ENCODE measurements around the gene TRIM43. TPM values are rescaled to one million over a fixed set of nuclear protein-coding genes. Genes with fewer than 3 reads are reported as not detected.
"Not testable (repeated sequence)": the region's sequence is repeated elsewhere in the genome, so short reads cannot be mapped to it uniquely, and the experiment has no call there.

TRIM43 gene
- polyA plus RNA-seq (2013, experiment 1 of 2): not detected
- not detected for polyA plus RNA-seq (2013, experiment 2 of 2)

GRCh38 chr2:95591701-95592100, at the start of gene TRIM43:
Gene TRIM43 (plus strand): TSS chr2:95592001. CDS start chr2:95594024, 2,023 bp downstream.
- H3K27ac ChIP-seq (replicated peaks; ENCODE audit: low read length); H3K18ac ChIP-seq (ENCODE audit: low read length); H3K36me3 ChIP-seq (replicated peaks in 1 of 2; ENCODE audit: control insufficient read depth in 2 of 2, insufficient read depth in 2 of 2, low read length in 2 of 2); H2BK5ac ChIP-seq (ENCODE audit: low read length); H3K14ac ChIP-seq (ENCODE audit: low read length); H2AFZ ChIP-seq (ENCODE audit: low read length); H2BK120ac ChIP-seq (ENCODE audit: low read depth, low read length); H3K4me3 ChIP-seq (ENCODE audit: low read length in 2 of 2); H2AK5ac ChIP-seq (ENCODE audit: low read depth, low read length); H4K91ac ChIP-seq (ENCODE audit: low read depth, low read length, poor library complexity); H3K4me1 ChIP-seq (ENCODE audit: control insufficient read depth in 2 of 2, insufficient read depth in 1 of 2, low read depth in 1 of 2, low read length in 2 of 2); H3K9ac ChIP-seq (ENCODE audit: low read depth, low read length, poor library complexity); DNase-seq (ENCODE audit: low spot score); H2BK15ac ChIP-seq (ENCODE audit: low read length); H2BK12ac ChIP-seq (ENCODE audit: low read length); H3K4ac ChIP-seq (ENCODE audit: low read length); H3K9me3 ChIP-seq (replicated peaks in 1 of 2; ENCODE audit: control insufficient read depth in 2 of 2, insufficient read depth in 1 of 2, low read depth in 1 of 2, low read length in 2 of 2); H3K4me2 ChIP-seq (ENCODE audit: insufficient read depth, low read length, poor library complexity, severe bottlenecking); H3K23ac ChIP-seq (ENCODE audit: low read depth, low read length, poor library complexity); H4K8ac ChIP-seq (ENCODE audit: low read depth, low read length); H3K79me1 ChIP-seq (ENCODE audit: low read depth, low read length); H3K27me3 ChIP-seq (ENCODE audit: control insufficient read depth in 3 of 3, insufficient read depth in 3 of 3, low read depth in 1 of 3, low read length in 3 of 3): not testable (repeated sequence)
- no CpG with 5 or more reads among the region's 4 CpGs for WGBS, 2 donors (ENCODE audit: extremely low coverage in 2 of 2, insufficient read length in 2 of 2, insufficient replicate concordance in 1 of 2)

DNA sequence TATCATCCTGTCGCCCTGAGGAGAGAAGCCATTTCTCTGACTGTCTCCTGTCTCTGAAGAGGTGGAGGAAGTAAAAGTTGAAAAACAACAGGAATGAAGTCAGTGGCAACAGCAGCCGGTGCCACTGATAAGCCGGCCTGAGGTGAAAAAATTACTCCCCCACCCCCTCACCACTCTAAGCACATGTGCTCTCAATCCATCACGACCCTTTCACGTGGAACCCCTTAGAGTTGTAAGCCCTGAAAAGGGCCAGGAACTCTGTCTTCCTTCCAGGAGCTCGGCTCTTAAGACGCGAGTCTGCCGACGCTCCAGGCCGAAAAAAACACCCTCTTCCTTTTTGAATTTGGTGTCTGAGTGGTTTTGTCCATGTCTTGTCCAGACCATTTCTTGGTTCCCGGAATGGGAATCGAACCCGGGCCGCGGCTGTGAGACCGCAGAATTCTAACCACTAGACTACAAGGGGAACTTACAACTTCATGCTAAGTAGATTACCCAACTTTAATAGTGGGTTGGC, 40.7 kb upstream of the TRIM43 start:
- no peak overlapping the region for H3K14ac ChIP-seq (ENCODE audit: low read length)
- H2BK12ac ChIP-seq (ENCODE audit: low read length): no peak overlapping the region
- H2BK15ac ChIP-seq (ENCODE audit: low read length): no peak overlapping the region
- H3K4me3 ChIP-seq (ENCODE audit: low read length in 2 of 2): no peak overlapping the region
- no peaks in the 10 kb centered on the region for H3K27me3 ChIP-seq (ENCODE audit: control insufficient read depth in 3 of 3, insufficient read depth in 3 of 3, low read depth in 1 of 3, low read length in 3 of 3)
- no peak overlapping the region for H3K18ac ChIP-seq (ENCODE audit: low read length)
- H3K36me3 ChIP-seq (replicated peaks in 1 of 2; ENCODE audit: control insufficient read depth in 2 of 2, insufficient read depth in 2 of 2, low read length in 2 of 2): no peaks in the 10 kb centered on the region
- no peak overlapping the region for H2AK5ac ChIP-seq (ENCODE audit: low read depth, low read length)
- H3K79me1 ChIP-seq (ENCODE audit: low read depth, low read length): no peaks in the 10 kb centered on the region
- no peak overlapping the region for H2BK120ac ChIP-seq (ENCODE audit: low read depth, low read length)
- no peak overlapping the region for H3K4me2 ChIP-seq (ENCODE audit: insufficient read depth, low read length, poor library complexity, severe bottlenecking)
- H3K4me1 ChIP-seq (ENCODE audit: control insufficient read depth in 2 of 2, insufficient read depth in 1 of 2, low read depth in 1 of 2, low read length in 2 of 2): no peaks in the 10 kb centered on the region
- no CpG with 5 or more reads among the region's 17 CpGs for WGBS, 2 donors (ENCODE audit: extremely low coverage in 2 of 2, insufficient read length in 2 of 2, insufficient replicate concordance in 1 of 2)
- H2BK5ac ChIP-seq (ENCODE audit: low read length): no peak overlapping the region
- H3K27ac ChIP-seq (replicated peaks; ENCODE audit: low read length): no peak overlapping the region
- H4K91ac ChIP-seq (ENCODE audit: low read depth, low read length, poor library complexity): no peak overlapping the region
- no peak overlapping the region for H2AFZ ChIP-seq (ENCODE audit: low read length)
- no peak overlapping the region for H4K8ac ChIP-seq (ENCODE audit: low read depth, low read length)
- H3K9me3 ChIP-seq (replicated peaks in 1 of 2; ENCODE audit: control insufficient read depth in 2 of 2, insufficient read depth in 1 of 2, low read depth in 1 of 2, low read length in 2 of 2): no peaks in the 10 kb centered on the region
- H3K23ac ChIP-seq (ENCODE audit: low read depth, low read length, poor library complexity): no peak overlapping the region
- no peak overlapping the region for H3K4ac ChIP-seq (ENCODE audit: low read length)
- DNase-seq (ENCODE audit: low spot score): no peak
- H3K9ac ChIP-seq (ENCODE audit: low read depth, low read length, poor library complexity): no peak overlapping the region

- Histone ChIP-seq H2AK5ac (ENCODE audit: low read depth, low read length) (no peak overlapping the region), H3K27me3 (ENCODE audit: control insufficient read depth in 3 of 3, insufficient read depth in 3 of 3, low read depth in 1 of 3, low read length in 3 of 3) (no peaks in the 10 kb centered on the region), H3K4me3 (ENCODE audit: low read length in 2 of 2) (no peak overlapping the region), H3K9ac (ENCODE audit: low read depth, low read length, poor library complexity) (no peak overlapping the region), H3K23ac (ENCODE audit: low read depth, low read length, poor library complexity) (no peak overlapping the region), H2BK15ac (ENCODE audit: low read length) (no peak overlapping the region), H3K18ac (ENCODE audit: low read length) (no peak overlapping the region), H4K91ac (ENCODE audit: low read depth, low read length, poor library complexity) (no peak overlapping the region), H2BK5ac (ENCODE audit: low read length) (no peak overlapping the region), H3K4me2 (ENCODE audit: insufficient read depth, low read length, poor library complexity, severe bottlenecking) (no peak overlapping the region), H4K8ac (ENCODE audit: low read depth, low read length) (no peak overlapping the region), H3K27ac (replicated peaks; ENCODE audit: low read length) (no peak overlapping the region), H3K9me3 (replicated peaks in 1 of 2; ENCODE audit: control insufficient read depth in 2 of 2, insufficient read depth in 1 of 2, low read depth in 1 of 2, low read length in 2 of 2) (no peaks in the 10 kb centered on the region), H3K36me3 (replicated peaks in 1 of 2; ENCODE audit: control insufficient read depth in 2 of 2, insufficient read depth in 2 of 2, low read length in 2 of 2) (no peaks in the 10 kb centered on the region), H3K79me1 (ENCODE audit: low read depth, low read length) (no peaks in the 10 kb centered on the region), H2BK120ac (ENCODE audit: low read depth, low read length) (no peak overlapping the region), H3K14ac (ENCODE audit: low read length) (no peak overlapping the region), H3K4ac (ENCODE audit: low read length) (no peak overlapping the region), H2BK12ac (ENCODE audit: low read length) (no peak overlapping the region), H3K4me1 (ENCODE audit: control insufficient read depth in 2 of 2, insufficient read depth in 1 of 2, low read depth in 1 of 2, low read length in 2 of 2) (no peaks in the 10 kb centered on the region), H2AFZ (ENCODE audit: low read length) (no peak overlapping the region)
- no peak for DNase-seq (ENCODE audit: low spot score)
- WGBS, 2 donors (ENCODE audit: extremely low coverage in 2 of 2, insufficient read length in 2 of 2, insufficient replicate concordance in 1 of 2): no CpG with 5 or more reads among the region's 2 CpGs
Observed at GRCh38 chr2:95552911-95553310, 38.9 kb upstream of the TRIM43 start.

- Histone ChIP-seq H3K18ac (ENCODE audit: low read length) (no peak overlapping the region), H3K14ac (ENCODE audit: low read length) (no peak overlapping the region), H2BK15ac (ENCODE audit: low read length) (no peak overlapping the region), H3K4me1 (ENCODE audit: control insufficient read depth in 2 of 2, insufficient read depth in 1 of 2, low read depth in 1 of 2, low read length in 2 of 2) (no peaks in the 10 kb centered on the region), H3K4ac (ENCODE audit: low read length) (no peak overlapping the region), H2BK12ac (ENCODE audit: low read length) (no peak overlapping the region), H2BK5ac (ENCODE audit: low read length) (no peak overlapping the region), H4K8ac (ENCODE audit: low read depth, low read length) (no peak overlapping the region), H3K9ac (ENCODE audit: low read depth, low read length, poor library complexity) (no peak overlapping the region), H3K23ac (ENCODE audit: low read depth, low read length, poor library complexity) (no peak overlapping the region), H2BK120ac (ENCODE audit: low read depth, low read length) (no peak overlapping the region), H3K4me2 (ENCODE audit: insufficient read depth, low read length, poor library complexity, severe bottlenecking) (no peak overlapping the region), H3K79me1 (ENCODE audit: low read depth, low read length) (no peaks in the 10 kb centered on the region), H2AFZ (ENCODE audit: low read length) (no peak overlapping the region), H3K4me3 (ENCODE audit: low read length in 2 of 2) (no peak overlapping the region), H3K27me3 (ENCODE audit: control insufficient read depth in 3 of 3, insufficient read depth in 3 of 3, low read depth in 1 of 3, low read length in 3 of 3) (no peaks in the 10 kb centered on the region), H2AK5ac (ENCODE audit: low read depth, low read length) (no peak overlapping the region), H4K91ac (ENCODE audit: low read depth, low read length, poor library complexity) (no peak overlapping the region), H3K36me3 (replicated peaks in 1 of 2; ENCODE audit: control insufficient read depth in 2 of 2, insufficient read depth in 2 of 2, low read length in 2 of 2) (no peaks in the 10 kb centered on the region), H3K9me3 (replicated peaks in 1 of 2; ENCODE audit: control insufficient read depth in 2 of 2, insufficient read depth in 1 of 2, low read depth in 1 of 2, low read length in 2 of 2) (no peaks in the 10 kb centered on the region), H3K27ac (replicated peaks; ENCODE audit: low read length) (no peak overlapping the region)
- no peak for DNase-seq (ENCODE audit: low spot score)
- no CpG with 5 or more reads among the region's 2 CpGs for WGBS, 2 donors (ENCODE audit: extremely low coverage in 2 of 2, insufficient read length in 2 of 2, insufficient replicate concordance in 1 of 2)
Observed at GRCh38 chr2:95569170-95569569, 22.6 kb upstream of the TRIM43 start.
